Measurements from ENCODE around the gene COL4A3. TPM values are rescaled to one million over a fixed set of nuclear protein-coding genes. Genes with fewer than 3 reads are reported as not detected.

COL4A3 gene
- total RNA-seq, 6 donors from 2014 or later, result 32.9 to 129 (median 60.6) TPM

DNA sequence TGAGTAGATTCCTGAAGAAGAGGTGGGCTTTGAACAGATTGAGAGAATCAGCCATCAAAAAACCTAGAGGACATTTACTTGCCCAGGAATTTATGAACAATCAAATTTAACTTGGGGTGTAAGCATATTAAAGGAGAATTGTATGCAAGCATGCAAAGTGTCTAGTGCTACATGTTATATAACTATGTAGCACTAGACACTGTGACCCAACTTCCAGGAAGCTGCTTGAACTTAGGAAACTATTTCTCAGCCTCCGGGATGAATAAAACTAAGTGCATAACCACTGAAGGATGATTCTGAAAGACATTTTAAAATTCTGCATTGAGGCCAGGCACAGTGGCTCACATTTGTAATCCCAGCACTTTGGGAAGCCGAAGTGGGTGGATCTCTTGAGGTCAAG is 173.0 kb downstream of the COL4A3 start:
- 88 to 91% methylated on average over 2 of the region's 2 CpGs for WGBS, 2 donors
- Histone ChIP-seq H3K9me3 (no peaks in the 10 kb centered on the region), H3K27ac (no peak overlapping the region), H3K4me3 (no peak overlapping the region), H3K4me1 (no peaks in the 10 kb centered on the region), H3K27me3 (no peaks in the 10 kb centered on the region), H3K36me3 (peaks cover 3 to 65% (median 20%) of the 10 kb centered on the region in 4 donors)
- ATAC-seq (ENCODE audit: low FRiP score in 2 of 2) (no peak), DNase-seq (no peak)
- TF ChIP-seq EP300 (IDR thresholded peaks at IDR 0.05) (no peak), POLR2AphosphoS5 (IDR thresholded peaks at IDR 0.05) (no peak), POLR2A (IDR thresholded peaks at IDR 0.05) (no peak)
- TF ChIP-seq, protein P1, sequence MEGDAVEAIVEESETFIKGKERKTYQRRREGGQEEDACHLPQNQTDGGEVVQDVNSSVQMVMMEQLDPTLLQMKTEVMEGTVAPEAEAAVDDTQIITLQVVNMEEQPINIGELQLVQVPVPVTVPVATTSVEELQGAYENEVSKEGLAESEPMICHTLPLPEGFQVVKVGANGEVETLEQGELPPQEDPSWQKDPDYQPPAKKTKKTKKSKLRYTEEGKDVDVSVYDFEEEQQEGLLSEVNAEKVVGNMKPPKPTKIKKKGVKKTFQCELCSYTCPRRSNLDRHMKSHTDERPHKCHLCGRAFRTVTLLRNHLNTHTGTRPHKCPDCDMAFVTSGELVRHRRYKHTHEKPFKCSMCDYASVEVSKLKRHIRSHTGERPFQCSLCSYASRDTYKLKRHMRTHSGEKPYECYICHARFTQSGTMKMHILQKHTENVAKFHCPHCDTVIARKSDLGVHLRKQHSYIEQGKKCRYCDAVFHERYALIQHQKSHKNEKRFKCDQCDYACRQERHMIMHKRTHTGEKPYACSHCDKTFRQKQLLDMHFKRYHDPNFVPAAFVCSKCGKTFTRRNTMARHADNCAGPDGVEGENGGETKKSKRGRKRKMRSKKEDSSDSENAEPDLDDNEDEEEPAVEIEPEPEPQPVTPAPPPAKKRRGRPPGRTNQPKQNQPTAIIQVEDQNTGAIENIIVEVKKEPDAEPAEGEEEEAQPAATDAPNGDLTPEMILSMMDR (IDR thresholded peaks at IDR 0.05), result no peak

DNA sequence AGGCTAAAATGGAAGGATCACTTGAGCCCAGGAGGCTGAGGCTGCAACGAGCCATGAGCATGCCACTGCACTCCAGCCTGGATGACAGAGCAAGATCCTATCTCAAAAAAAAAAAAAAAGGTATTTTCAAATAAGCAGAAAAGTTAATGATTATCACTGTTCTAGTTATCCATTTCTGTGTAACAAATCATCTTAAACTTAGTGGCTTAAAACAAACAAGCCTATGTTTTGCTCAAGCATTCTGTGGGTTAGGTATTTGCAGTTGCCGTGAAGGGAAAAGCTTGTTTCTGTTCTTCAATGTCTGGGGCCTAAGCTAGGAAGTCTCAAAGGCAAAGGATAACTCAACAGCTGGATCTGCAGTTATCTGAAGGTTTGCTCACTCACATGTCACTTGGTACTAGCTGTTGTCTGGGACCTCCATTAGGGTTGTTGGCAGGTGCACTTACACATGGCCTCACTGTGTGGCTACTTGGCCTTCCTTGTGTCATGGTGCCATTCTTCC is 174.7 kb downstream of the COL4A3 start:
- H3K4me3 ChIP-seq, result no peak overlapping the region
- H3K27ac ChIP-seq, result no peak overlapping the region
- no peaks in the 10 kb centered on the region for H3K9me3 ChIP-seq
- no peaks in the 10 kb centered on the region for H3K4me1 ChIP-seq
- ATAC-seq (ENCODE audit: low FRiP score in 2 of 2) (no peak), DNase-seq (no peak)
- H3K27me3 ChIP-seq, result no peaks in the 10 kb centered on the region
- H3K36me3 ChIP-seq, result peaks cover 0 to 57% (median 12%) of the 10 kb centered on the region in 4 donors
- TF ChIP-seq EP300 (IDR thresholded peaks at IDR 0.05) (no peak), POLR2AphosphoS5 (IDR thresholded peaks at IDR 0.05) (no peak), POLR2A (IDR thresholded peaks at IDR 0.05) (no peak)
- TF ChIP-seq, protein P1 (IDR thresholded peaks at IDR 0.05), result no peak
- WGBS, 2 donors, result 80 to 82% methylated on average over 2 of the region's 2 CpGs

DNA sequence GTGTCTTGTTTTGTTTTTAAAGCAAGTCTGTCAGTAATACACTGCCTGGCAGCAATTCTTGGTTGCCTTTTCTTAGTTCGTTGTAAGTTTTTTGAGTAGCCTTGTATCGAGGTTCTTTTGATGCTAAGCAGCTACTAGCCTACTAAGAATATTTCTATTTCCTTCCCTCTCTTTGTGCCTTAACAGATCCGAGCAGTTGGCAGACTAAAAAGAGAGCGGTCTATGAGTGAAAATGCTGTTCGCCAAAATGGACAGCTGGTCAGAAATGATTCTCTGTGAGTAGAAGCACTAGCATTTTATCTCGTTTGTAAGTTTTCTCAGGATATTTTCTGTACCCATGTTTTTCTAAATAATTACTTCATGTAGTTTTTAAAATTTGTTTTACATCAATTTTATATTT is 175.7 kb downstream of the COL4A3 start:
- ATAC-seq (ENCODE audit: low FRiP score in 2 of 2) (no peak), DNase-seq (no peak)
- H3K4me1 ChIP-seq, result no peaks in the 10 kb centered on the region
- TF ChIP-seq POLR2AphosphoS5 (IDR thresholded peaks at IDR 0.05), result no peak
- TF ChIP-seq POLR2A (IDR thresholded peaks at IDR 0.05), result no peak
- TF ChIP-seq, protein P1 (IDR thresholded peaks at IDR 0.05), result no peak
- TF ChIP-seq EP300 (IDR thresholded peaks at IDR 0.05), result no peak
- no peak overlapping the region for H3K4me3 ChIP-seq
- no peaks in the 10 kb centered on the region for H3K27me3 ChIP-seq
- no peak overlapping the region for H3K27ac ChIP-seq
- no peaks in the 10 kb centered on the region for H3K9me3 ChIP-seq
- WGBS, 2 donors, result 73 to 75% methylated on average over 6 of the region's 6 CpGs
- H3K36me3 ChIP-seq, result peaks cover 0 to 49% (median 7%) of the 10 kb centered on the region in 4 donors

DNA sequence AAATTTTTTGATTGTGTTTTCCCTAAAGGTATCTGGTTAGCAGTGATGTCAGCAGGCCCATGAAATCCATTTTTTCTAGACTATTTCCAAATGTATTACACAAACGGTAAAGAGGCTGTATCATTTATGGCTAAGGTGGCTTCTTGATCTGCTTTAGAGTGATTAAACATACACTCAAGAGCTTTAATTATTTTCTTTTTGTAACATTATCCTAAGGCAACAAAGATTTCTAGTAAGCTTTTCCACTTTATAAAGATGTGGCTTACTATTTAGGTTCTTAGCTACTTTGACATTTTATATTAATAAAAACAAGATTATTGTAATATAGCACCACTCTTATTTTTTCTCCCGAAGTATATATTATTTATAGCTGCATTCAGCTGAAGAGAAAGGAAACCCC is 177.1 kb downstream of the COL4A3 start:
- Histone ChIP-seq H3K27ac (no peak overlapping the region), H3K4me1 (no peaks in the 10 kb centered on the region), H3K4me3 (no peak overlapping the region), H3K9me3 (no peaks in the 10 kb centered on the region), H3K36me3 (peaks cover 0 to 45% (median 6%) of the 10 kb centered on the region in 4 donors), H3K27me3 (no peaks in the 10 kb centered on the region)
- TF ChIP-seq POLR2A (IDR thresholded peaks at IDR 0.05), result no peak
- TF ChIP-seq, protein P1 (IDR thresholded peaks at IDR 0.05), result no peak
- no peak for TF ChIP-seq EP300 (IDR thresholded peaks at IDR 0.05)
- TF ChIP-seq POLR2AphosphoS5 (IDR thresholded peaks at IDR 0.05), result no peak
- DNase-seq (no peak), ATAC-seq (ENCODE audit: low FRiP score in 2 of 2) (no peak)
- 82 to 87% methylated on average over 2 of the region's 2 CpGs for WGBS, 2 donors

DNA sequence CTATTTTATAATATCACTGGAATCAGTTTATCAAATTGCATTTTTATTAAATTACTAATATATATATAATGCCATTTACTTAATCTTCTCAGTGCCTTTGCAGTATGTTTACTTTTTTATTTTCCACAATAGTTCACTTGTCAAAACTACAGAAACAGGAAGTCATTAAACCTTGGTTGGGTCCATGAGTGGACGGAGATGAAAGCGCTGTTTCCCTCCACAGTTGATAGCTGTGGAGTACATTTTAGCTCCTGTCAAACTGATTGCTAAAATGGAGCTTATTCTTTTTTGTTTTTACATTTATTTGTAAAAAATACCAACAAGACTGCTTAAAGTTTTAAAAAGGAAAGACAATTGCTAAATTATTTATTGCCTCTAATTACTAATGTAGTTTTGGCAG is 179.8 kb downstream of the COL4A3 start:
- WGBS, 2 donors, result 63 to 68% methylated on average over 2 of the region's 2 CpGs
- peaks cover 0 to 52% (median 4%) of the 10 kb centered on the region in 4 donors for H3K36me3 ChIP-seq
- ATAC-seq (ENCODE audit: low FRiP score in 2 of 2), result no peak

More for the DNA sequence above, 179.8 kb downstream of the COL4A3 start:
- Histone ChIP-seq H3K27me3 (no peaks in the 10 kb centered on the region), H3K4me1 (no peaks in the 10 kb centered on the region), H3K9me3 (no peaks in the 10 kb centered on the region), H3K4me3 (no peak overlapping the region), H3K27ac (no peak overlapping the region)
- DNase-seq, result no peak
- TF ChIP-seq EP300 (IDR thresholded peaks at IDR 0.05) (no peak), POLR2AphosphoS5 (IDR thresholded peaks at IDR 0.05) (no peak), POLR2A (IDR thresholded peaks at IDR 0.05) (no peak)
- TF ChIP-seq, protein P1 (IDR thresholded peaks at IDR 0.05), result no peak
